ENCODE data around the gene MINDY4. TPM values are rescaled to one million over a fixed set of nuclear protein-coding genes. Genes with fewer than 3 reads are reported as not detected.

The MINDY4 gene
- total RNA-seq, 1 experiment from 2014 or later: 2.1 TPM

DNA sequence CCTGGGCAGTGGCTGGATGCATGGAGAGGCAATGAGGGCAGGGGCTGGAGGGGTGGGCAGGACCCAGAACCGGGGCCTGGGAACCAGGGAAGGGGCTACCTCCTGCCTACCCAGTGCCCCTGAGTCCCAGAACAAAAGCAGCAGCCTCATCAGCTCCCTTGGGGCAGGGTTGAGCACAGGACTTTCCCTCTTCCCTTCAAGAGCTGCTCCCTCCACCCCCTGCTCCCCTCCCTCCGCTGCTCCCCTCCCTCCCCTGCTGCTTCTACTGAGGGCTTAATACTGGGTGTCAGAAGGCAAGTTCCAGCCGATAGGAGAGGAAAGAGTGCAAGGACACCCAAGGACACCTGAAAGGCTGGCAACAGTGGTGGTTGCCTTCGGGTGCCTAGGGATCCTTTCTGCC lies 47.4 kb upstream of the MINDY4 start:
- no peak overlapping the region for H3K4me3 Mint-ChIP-seq (ENCODE audit: unreplicated experiment)
- Histone ChIP-seq H3K4me1 (peaks cover 19% of the 10 kb centered on the region), H3K9me3 (0 out of 2 replicates have a peak, but pooled peaks cover under 1% of the 10 kb centered on the region), H3K27me3 (replicated peaks; ENCODE audit: control insufficient read depth, insufficient read depth, low read length) (no peaks in the 10 kb centered on the region), H3K4me3 (ENCODE audit: low read depth, low read length) (no peak overlapping the region), H3K36me3 (ENCODE audit: control insufficient read depth, insufficient read depth, low read length) (no peaks in the 10 kb centered on the region)
- ChIA-PET POLR2A (no interaction called here), CTCF (no interaction called here)
- peaks cover 21% of the 10 kb centered on the region for H3K4me1 Mint-ChIP-seq (ENCODE audit: low read depth, unreplicated experiment)
- TF ChIP-seq, protein P1, sequence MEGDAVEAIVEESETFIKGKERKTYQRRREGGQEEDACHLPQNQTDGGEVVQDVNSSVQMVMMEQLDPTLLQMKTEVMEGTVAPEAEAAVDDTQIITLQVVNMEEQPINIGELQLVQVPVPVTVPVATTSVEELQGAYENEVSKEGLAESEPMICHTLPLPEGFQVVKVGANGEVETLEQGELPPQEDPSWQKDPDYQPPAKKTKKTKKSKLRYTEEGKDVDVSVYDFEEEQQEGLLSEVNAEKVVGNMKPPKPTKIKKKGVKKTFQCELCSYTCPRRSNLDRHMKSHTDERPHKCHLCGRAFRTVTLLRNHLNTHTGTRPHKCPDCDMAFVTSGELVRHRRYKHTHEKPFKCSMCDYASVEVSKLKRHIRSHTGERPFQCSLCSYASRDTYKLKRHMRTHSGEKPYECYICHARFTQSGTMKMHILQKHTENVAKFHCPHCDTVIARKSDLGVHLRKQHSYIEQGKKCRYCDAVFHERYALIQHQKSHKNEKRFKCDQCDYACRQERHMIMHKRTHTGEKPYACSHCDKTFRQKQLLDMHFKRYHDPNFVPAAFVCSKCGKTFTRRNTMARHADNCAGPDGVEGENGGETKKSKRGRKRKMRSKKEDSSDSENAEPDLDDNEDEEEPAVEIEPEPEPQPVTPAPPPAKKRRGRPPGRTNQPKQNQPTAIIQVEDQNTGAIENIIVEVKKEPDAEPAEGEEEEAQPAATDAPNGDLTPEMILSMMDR (IDR thresholded peaks at IDR 0.05; ENCODE audit: insufficient read depth in 1 of 2, low read depth in 1 of 2, low read length in 1 of 2, severe bottlenecking in 1 of 2, unreplicated experiment in 1 of 2): no peak
- BruUV-seq (replicated peaks): no TSS peak
- intact Hi-C loops (cut with micrococcal nuclease; ENCODE audit: unreplicated experiment): no loop called here
- H3K36me3 Mint-ChIP-seq (ENCODE audit: insufficient read depth, unreplicated experiment): no peaks in the 10 kb centered on the region
- H3K9me3 Mint-ChIP-seq (ENCODE audit: unreplicated experiment): peaks cover 25% of the 10 kb centered on the region
- DNase-seq: no peak
- H3K27me3 Mint-ChIP-seq (ENCODE audit: insufficient read depth, unreplicated experiment): no peaks in the 10 kb centered on the region
- H3K27ac Mint-ChIP-seq (ENCODE audit: unreplicated experiment): no peak overlapping the region

DNA sequence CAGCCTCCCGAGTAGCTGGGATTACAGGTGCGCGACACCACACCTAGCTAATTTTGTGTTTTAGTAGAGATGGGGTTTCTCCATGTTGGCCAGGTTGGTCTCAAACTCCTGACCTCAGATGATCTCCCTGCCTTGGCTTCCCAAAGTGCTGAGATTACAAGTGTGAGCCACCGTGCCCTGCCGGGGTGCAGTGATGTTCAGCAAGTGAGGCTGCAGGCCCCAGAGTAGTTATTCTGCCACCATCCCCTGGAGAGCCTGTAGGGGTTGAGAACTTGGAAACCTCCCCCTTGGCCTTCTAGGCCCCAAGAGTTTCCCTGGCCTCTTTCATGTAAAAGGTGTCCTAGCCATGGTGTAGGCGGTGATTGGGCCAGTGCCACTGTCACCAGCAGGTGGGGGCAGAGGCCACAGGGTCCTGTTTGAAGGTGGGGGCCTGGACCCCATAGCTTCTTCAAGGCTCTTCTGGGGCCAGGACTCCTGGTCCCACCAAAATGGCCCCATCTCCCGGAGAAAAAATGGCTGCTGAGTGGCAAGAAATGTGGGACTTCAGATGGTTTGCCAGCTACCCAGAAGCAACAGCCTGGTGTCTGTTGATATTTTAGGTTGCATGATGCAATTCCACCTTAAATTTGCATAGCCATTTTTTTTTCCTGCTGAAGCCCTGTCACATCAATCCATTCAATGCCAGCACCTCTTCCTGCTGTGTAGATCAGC lies 44.8 kb upstream of the MINDY4 start:
- H3K4me3 Mint-ChIP-seq (ENCODE audit: unreplicated experiment): no peak overlapping the region
- Histone ChIP-seq H3K36me3 (ENCODE audit: control insufficient read depth, insufficient read depth, low read length) (no peaks in the 10 kb centered on the region), H3K4me3 (ENCODE audit: low read depth, low read length) (no peak overlapping the region), H3K4me1 (peaks cover 19% of the 10 kb centered on the region), H3K27me3 (replicated peaks; ENCODE audit: control insufficient read depth, insufficient read depth, low read length) (no peaks in the 10 kb centered on the region), H3K9me3 (no peaks in the 10 kb centered on the region)
- H3K4me1 Mint-ChIP-seq (ENCODE audit: low read depth, unreplicated experiment): peaks cover 23% of the 10 kb centered on the region
- no TSS peak for BruUV-seq (replicated peaks)
- POLR2A ChIA-PET: no interaction called here
- intact Hi-C loops (cut with micrococcal nuclease; ENCODE audit: unreplicated experiment): no loop called here
- CTCF ChIA-PET: interaction anchor here (0.6 kb wide), 1 partner anchor 55 kb away, joined by 3 read pairs; no protein-coding TSS in a partner anchor
- H3K27ac Mint-ChIP-seq (ENCODE audit: unreplicated experiment): peak overlapping the region; percentile 55
- H3K36me3 Mint-ChIP-seq (ENCODE audit: insufficient read depth, unreplicated experiment): no peaks in the 10 kb centered on the region
- no peaks in the 10 kb centered on the region for H3K27me3 Mint-ChIP-seq (ENCODE audit: insufficient read depth, unreplicated experiment)
- TF ChIP-seq, protein P1 (IDR thresholded peaks at IDR 0.05; ENCODE audit: insufficient read depth in 1 of 2, low read depth in 1 of 2, low read length in 1 of 2, severe bottlenecking in 1 of 2, unreplicated experiment in 1 of 2): no peak
- no peak for DNase-seq
- H3K9me3 Mint-ChIP-seq (ENCODE audit: unreplicated experiment): peaks cover 10% of the 10 kb centered on the region

DNA sequence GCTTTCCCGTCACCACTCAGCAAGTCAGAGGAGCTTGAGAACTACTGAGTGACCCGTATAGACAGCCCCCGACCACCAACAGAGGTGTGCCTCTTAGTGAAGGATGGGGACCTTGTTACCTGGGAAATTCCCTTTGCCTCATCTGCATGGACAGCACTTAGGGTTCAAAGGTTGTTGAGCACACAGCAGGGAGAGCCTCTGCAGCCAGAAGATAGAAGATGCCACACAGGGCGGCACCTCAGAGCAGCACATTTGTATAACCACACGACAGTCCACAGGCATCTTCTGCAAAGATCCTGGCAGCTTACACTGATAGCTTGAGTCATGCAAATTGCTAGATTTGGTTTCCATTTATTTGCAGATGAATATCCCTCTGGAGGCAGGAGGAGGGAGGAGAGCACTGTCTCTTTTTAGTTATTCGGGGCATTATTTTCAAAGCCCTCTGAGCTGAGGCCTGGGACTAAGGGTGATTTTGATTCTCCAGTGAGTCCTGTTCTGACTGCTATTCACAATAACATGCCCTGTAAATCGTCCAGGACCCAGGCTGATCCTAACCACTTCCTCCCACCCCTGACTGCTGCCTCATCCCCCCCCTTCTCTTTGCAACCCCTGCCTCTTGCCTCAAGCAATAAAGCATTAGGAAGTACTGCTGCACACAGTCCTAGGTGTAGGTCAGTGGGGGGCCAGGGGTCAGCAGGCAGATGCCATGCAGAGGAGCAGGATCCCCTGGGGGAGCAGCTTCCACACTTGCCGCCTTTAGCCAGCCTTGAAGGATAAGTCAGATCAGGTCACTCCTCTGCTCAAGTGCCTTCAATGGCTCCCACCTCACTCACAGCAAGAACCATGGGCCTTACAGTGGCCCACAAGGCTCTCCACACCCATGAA lies 43.9 kb upstream of the MINDY4 start:
- H3K4me3 Mint-ChIP-seq (ENCODE audit: unreplicated experiment): no peak overlapping the region
- Histone ChIP-seq H3K4me3 (ENCODE audit: low read depth, low read length) (no peak overlapping the region), H3K36me3 (ENCODE audit: control insufficient read depth, insufficient read depth, low read length) (no peaks in the 10 kb centered on the region), H3K4me1 (peaks cover 19% of the 10 kb centered on the region), H3K27me3 (replicated peaks; ENCODE audit: control insufficient read depth, insufficient read depth, low read length) (no peaks in the 10 kb centered on the region), H3K9me3 (no peaks in the 10 kb centered on the region)
- peak overlapping the region; percentile 55 for H3K27ac Mint-ChIP-seq (ENCODE audit: unreplicated experiment)
- TF ChIP-seq, protein P1 (IDR thresholded peaks at IDR 0.05; ENCODE audit: insufficient read depth in 1 of 2, low read depth in 1 of 2, low read length in 1 of 2, severe bottlenecking in 1 of 2, unreplicated experiment in 1 of 2): no peak
- peaks cover 10% of the 10 kb centered on the region for H3K9me3 Mint-ChIP-seq (ENCODE audit: unreplicated experiment)
- no peaks in the 10 kb centered on the region for H3K27me3 Mint-ChIP-seq (ENCODE audit: insufficient read depth, unreplicated experiment)
- peaks cover 23% of the 10 kb centered on the region for H3K4me1 Mint-ChIP-seq (ENCODE audit: low read depth, unreplicated experiment)
- peak in 1 of 2 experiments; percentile 26 for DNase-seq
- intact Hi-C loops (cut with micrococcal nuclease; ENCODE audit: unreplicated experiment): no loop called here
- no TSS peak for BruUV-seq (replicated peaks)
- CTCF ChIA-PET: no interaction called here
- POLR2A ChIA-PET: interaction anchor here (0.6 kb wide), 1 partner anchor 348 kb away, joined by 3 read pairs; no protein-coding TSS in a partner anchor
- no peaks in the 10 kb centered on the region for H3K36me3 Mint-ChIP-seq (ENCODE audit: insufficient read depth, unreplicated experiment)
